HG03432 (cell line): ENCODE results near the gene ABTB2.

Source experiments
- ATAC-seq: cut with Tn5 transposase; IDR thresholded peaks from one replicate; pipeline ENCODE4 v1.9.1; 2021; ENCODE audit warnings: mild to moderate bottlenecking, moderate library complexity; ENCODE audit not compliant: unreplicated experiment

ABTB2 gene

DNA sequence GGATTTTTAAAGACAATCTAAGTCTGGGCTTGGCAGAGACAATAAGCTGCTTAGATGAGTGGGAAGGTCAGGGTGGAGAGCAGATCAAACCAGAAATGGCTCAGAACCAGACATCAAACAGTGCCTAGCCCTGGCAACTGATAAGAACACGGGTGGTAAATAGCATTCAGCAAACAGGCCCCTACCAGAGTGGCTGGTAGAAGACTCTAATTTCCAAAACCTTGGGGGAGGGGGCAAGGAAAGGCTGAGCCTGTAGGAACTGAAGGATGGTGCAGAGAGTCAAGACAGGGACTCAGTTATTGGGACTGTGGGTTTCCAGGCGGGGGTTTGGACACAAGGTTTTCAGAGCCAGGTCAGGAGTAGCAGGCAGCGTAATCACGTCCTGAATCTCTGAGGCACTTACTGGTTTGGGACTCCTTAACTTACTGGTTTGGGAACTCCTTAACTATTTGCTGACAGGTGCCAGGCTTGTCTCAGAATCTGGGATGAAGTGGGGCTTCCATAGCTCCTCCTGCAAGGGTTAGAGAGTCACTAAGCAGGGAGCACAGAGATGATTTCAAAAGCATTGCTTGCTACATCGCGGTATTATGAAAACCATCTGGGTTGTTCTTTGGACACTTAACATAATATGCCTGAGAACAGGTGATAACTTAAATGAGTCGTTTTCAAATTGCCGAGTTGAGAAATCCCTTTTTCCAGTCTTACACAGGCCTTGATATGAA, 5.7 kb upstream of the ABTB2 start:
- ATAC-seq: no peak

DNA sequence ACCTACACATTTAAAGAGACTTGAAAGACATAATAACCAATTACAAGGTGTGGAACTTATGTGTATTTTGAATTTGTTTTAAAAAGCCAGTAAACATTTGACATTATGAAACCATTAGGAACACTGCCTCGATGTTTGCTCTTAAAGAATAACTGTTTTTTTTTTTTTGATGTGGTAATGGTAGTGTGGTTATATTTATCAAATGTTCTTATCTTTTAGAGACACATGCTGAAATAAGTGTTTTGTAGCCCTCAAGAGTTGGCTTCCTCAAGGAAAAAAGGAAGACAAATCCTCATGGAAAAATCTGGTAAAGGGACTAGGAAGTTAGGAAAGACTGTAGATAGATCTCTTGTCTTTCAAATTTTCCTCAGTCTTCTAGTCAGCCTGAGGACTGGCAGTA, 2.2 kb upstream of the ABTB2 start:
- ATAC-seq: no peak

DNA sequence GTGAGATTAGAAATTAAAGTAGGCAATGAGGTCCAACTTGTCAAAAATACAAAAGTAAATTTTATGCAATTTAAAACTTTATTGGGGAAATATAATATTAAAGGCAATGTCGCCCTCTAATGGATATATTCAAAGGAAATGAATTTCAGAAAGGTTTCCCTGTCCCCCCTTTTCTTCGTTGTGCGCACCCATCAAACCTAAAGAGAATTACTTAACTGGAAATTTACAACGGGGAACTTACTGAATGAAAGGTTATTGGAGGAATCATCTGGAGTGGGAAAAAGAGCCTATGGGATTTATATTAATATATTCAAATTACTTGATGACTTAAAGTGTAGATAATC, 1.7 kb upstream of the ABTB2 start:
- ATAC-seq: no peak

DNA sequence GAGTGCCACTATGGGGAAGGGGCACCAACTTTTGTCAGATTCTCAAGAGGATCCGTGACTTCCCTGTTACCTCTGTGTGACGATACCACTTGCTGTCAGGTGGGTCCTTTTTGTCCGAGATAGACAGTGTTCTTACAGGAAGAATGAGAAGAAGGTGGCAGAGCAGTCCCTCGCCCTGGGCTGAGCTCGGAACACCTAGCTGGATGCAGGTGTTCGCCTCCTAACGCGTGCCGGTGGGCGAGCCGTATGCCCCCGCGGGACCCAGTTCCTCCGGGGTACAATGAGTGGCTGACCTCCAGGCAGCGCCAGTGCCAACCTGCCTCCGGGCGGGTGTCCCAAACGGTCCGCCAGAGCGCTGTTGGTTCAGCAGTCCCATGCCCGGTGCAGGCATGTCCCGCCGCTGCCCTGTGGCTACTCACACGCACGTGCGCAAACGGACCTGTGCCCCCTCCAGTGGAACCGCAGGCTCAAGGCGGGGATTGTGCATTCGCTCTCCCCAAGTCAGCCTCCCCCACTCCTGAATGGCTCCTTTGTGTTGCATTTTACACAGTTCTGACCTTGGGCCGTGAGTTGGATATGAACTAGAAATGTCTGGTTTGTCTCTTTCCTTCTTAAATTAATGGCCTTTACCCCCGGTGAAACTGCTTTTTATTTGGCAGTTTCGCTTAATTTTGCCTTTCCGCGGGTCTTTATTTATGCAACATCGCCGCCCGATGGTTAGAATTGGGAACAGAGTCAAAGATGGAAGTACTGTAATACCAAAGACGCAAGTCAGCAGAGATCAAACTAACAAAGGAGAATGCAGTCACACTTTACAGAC, 1.1 kb upstream of the ABTB2 start:
- ATAC-seq: peak; percentile 20

DNA sequence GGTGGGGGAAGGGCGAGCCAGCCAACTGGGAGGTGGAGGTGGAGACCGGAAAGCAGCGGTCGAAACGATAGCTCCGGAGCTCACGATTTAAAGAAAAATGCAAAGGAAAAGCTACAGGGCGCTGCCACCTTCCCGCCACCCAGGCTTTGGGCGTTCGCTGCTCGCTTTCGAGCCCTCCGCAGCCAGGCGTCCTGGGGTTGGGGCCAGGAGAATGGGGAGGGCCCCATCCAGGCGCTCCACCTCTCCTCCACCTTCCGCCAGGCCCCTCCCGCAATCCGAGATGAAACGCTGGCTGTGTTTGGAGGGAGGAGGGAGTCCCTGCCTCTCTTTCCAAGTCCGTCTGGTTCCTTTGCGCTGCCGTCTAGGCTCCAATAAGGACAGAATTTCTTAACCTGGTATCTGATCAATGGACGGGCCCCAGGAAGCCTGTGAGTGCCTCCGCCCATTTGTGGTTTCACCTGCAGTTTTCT, 483 bp upstream of the ABTB2 start:
- ATAC-seq: peak; percentile 2

DNA sequence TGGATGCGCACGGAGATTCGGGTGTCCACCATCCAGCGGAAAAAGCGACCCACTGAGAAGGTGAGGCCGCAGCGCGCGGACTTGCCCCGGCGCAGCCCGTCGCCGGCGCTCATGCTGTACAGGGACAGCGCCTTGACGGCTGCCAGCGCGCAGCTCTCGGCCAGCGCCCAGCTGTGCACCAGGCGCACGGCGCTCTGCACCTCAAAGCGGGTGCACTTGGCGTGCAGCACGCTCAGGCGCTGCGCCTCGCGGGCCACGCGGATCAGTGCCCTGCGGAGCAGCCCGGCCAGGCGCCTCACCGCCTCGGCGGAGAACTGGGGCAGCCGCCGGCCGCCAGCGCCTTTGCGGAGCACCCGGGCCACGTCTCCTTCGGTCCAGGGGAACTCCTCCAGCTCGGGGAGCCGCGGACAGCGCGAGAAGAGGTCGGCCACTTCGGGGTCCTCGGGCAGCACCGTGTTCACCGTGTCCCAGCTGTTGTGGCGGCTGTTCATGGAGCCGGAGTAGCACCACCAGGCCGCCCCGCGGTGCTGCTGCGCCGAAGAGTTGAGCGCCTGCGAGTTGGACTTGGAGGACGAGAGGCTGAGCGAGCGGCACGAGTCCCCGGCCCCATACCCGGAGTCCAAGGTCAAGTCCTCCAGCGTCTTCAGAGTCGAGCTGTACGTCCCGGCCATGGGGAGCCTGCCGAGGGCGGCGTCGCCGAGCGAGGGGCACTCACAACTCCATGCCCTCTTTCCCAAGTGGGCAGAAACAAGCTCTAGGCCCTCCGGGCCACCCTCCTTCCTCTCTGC, 703 bp downstream of the ABTB2 start:
- ATAC-seq: peak; percentile 18

DNA sequence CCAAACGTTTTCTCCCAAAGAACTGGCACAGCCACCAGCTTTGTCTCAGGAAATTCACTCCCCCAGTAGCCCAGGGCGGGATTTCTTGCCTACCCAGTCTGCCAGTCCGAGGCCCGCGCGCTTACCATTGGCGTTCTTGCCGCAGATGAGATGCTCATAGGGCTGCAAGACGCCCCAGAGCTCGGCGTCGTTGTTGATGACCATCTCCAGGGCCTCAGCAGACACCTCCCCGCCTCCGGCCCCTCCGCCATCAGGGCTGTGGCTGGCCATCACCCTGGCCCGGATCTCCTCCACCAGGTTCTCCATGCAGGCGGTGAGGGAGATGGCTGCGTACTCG, 1.3 kb downstream of the ABTB2 start:
- no peak for ATAC-seq

DNA sequence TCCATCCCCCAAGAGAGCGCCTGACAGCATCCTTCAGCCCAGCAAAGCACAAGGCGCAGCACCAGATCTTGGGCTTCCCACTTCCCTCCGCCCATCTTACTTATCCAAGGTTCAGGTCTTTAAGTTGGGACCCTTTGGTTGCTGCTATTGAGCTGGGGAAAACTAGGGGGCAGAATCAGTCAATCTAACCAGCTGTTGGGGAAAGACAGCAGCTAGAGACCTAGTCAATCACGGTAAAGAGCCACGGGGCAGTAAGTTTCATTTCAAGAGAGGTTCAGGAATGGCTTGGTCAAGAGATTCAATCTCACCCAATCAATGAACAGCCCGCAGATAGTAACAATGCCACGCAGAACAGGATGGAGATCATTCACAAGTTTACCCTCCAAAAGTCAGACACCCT, 1.7 kb downstream of the ABTB2 start:
- no peak for ATAC-seq

DNA sequence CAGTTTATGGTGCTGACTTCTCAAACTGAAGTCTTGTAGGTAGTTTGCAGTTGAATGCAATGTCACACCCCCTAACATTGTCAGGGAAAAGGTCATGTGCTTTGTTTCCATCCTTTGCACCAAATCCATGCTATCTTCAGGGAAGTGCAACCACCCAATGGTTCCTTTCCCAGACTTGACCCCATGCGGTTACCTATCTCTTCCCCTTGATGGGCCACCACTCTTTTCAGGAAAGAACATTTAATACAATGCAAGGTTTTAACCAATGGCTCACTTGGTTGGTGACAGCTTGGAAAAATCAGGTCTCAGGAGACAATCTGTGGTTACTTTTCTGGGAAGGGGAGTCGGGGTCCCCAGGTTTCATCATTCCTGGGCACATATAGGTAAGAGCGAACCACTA, 2.1 kb downstream of the ABTB2 start:
- no peak for ATAC-seq

DNA sequence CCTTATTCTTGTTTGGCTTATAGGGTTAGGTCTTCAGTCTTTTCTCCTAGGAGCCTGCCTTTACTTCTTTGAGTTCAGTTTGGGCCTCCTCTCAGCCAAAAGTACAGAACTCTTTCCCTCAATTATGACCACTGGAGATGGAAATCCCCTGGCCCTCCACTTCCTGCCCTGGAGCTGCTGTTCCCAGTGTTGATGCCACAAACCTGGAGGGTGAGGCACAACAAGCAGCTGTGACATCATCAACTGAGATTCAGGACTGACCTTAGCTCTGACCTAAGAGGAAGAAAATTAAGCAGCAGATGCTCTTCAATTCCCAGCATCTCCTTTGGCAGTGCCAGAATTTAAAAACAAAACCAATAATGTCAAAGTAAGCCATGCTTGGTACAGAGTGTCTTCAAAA, 3.0 kb downstream of the ABTB2 start:
- no peak for ATAC-seq

DNA sequence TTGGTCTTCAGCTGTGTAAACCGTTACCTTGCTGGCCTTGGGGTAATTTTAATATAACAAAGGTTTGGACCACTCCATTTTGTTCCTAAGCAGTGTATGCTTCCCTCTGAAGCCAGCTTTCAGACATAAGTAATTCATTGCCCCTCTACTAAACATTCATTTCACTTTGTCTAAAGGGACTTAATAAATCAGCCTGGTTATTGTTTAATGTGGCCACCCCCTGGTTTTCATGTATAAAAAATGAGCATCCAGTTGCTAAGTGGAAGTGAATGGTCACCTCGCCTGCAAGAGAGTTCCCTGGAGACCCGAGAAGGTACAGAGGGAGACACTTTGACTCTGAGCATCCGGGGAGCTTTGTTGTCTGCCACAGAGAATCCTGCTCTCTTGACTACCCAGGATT, 3.9 kb downstream of the ABTB2 start:
- no peak for ATAC-seq

DNA sequence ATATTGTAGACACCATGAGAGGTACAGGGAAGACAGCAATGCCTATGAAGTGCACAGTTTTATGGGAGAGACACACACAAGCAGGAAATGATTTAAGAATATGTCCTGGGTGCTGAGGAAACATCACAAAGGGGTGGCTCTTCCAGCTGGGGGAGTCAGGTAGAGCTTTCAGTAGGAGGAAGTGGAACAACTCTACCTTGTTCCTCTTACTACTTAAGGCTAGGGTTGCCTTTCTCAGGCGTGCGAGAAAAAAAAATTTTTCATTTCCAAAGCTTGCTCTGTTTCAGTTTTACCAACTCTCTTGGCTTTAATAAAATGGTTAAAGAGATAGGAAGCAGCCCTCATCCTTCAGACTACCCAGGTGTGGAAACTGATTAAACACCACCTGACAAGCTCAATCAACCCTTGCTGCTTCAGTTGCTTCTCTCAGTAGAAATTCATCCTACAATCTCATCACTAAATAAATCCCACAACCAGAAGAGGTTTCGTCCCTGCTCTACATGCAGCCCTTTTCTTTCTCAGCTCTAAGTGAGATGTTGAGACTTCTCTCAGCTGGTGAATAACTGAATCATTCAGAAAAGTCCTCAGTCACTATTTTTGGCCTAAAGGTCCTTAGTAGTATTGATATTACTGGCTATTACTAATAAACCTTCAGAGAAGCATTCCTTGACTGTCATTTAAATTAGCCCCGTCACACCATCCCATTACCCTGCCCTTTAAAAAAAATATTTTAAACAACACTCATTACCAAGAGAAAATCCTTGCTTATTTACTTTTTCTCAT, 5.9 kb downstream of the ABTB2 start:
- peak; percentile 55 for ATAC-seq

DNA sequence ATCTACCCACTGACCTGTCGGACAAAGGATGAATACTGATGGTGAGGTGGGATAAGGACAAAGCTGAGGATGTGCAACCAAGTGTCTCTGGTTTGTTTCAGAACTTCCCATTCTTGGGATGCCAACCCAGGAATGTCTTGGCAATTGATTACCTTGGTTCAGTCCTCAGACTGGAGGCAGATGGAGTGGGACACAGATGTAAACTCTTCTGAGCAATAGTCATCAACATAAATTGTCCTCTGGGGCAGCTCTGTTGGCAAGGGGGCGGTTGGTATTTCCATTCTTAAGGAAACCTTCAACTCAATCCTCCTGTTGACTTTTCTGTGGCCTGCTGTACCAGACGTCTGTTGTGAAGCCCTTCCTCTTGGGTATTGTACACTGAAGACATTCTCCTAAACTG, 6.8 kb downstream of the ABTB2 start:
- ATAC-seq: no peak

DNA sequence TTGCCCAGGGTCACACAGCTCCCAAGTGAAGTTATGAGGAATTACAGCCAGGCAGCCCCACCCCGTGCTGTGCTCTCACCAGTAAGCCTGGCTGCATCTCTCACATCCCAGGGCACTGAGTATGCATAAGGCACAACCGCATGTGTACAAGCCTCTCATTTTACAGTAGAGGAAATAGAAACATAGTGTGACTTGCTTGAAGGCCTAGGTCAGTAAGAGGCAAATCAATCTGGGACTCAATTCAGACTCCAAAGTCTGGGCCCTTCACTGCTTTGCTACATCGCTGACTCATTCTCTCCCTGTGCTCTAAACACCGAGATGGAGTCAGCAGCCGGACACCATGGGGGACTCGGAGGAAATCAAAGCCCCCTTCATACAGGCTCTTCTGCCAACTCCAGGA, 7.9 kb downstream of the ABTB2 start:
- no peak for ATAC-seq

DNA sequence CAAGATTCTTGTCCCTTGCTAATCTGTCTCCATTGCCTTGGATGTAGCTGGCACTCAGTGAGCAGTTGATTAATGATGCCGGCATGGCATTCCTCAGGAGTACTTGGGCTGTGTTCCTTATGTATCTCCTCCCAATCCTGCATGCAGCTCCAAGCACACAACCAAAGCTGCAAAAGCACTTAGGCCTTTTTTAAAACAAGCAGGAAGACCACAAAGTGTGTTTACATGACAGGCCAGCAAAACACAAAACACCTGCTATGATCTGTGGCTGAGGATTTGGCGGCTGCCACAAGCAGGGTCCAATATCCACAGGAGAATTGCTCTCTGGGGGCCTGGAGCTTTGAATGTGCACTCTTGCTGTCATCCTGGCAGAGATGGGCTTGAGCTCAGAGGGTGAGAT, 8.9 kb downstream of the ABTB2 start:
- no peak for ATAC-seq

DNA sequence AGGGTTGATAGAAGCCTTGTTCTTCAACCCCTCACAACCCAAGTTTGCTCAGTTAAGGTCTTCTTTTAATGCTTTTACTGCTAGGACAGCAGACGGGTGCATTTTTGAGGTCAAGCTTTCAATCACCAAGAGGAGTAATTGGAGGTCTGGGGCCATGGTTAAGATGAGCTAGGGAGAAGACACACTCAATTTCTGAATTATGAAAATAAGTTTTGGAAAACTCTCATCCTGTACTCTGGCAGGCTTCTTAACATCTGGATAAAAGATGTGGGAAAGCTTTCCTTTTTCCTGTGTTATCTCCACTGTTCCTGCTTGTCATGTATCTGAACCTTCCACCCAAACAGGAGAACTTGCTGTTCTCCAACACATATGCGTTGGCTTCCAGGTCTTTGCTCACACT, 9.7 kb downstream of the ABTB2 start:
- ATAC-seq: no peak

DNA sequence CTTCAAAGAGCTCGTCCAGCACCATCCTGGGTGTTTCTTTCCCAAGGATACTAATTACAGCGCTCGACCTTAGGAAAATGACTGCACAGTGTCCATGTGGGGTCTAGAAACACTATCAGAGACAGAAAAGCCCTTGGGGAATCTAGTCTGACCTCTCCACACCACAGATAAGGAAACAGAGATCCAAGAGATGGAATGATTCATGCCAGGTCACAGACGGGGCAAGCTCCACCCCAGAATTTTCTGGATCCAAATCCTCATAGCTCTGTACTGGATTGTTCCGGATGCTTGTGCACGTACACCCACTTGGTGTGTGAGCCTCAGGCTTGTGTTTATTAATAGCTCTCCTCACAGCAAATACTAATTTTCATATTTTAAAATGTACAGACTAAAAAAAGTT, 11.3 kb downstream of the ABTB2 start:
- ATAC-seq: no peak

DNA sequence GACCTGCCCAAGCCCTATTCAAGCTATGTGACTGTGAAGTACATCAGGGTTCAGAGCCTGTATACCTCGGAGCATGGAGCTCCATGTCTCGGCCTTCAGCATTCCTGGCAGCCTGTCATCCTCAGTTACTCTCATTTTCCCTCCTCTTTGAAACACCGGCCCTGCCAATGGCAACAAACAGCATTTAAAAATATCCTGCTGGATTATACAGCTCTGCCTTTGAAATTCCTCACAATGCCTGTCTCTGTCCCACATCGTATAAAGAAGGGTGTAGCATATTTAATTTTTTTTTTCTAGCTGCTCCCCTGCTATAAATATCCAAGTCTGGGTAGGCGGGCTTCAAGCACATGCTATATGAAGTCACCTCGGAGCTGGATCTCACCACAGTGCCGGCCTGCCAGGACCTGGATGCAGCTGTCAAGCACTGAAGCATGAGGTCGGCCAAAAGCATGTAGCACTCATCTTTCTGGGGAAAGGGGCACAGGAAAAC, 11.8 kb downstream of the ABTB2 start:
- ATAC-seq: no peak

DNA sequence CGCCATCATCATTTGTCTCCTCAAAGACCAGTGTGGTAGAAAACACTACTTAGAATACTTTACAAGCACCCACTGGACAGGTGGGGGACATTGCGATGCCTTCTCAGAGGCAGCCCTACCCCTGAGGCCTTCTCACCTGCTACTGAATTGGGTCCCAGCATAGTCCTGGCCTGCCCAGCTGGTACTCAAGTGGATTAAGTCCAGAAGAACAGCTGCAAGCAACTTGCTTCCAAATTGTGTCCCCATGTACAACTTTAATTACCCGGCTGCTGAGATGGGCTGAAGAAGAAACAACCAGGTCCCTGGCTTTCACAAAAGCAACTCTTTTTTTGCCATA, 12.3 kb downstream of the ABTB2 start:
- no peak for ATAC-seq

DNA sequence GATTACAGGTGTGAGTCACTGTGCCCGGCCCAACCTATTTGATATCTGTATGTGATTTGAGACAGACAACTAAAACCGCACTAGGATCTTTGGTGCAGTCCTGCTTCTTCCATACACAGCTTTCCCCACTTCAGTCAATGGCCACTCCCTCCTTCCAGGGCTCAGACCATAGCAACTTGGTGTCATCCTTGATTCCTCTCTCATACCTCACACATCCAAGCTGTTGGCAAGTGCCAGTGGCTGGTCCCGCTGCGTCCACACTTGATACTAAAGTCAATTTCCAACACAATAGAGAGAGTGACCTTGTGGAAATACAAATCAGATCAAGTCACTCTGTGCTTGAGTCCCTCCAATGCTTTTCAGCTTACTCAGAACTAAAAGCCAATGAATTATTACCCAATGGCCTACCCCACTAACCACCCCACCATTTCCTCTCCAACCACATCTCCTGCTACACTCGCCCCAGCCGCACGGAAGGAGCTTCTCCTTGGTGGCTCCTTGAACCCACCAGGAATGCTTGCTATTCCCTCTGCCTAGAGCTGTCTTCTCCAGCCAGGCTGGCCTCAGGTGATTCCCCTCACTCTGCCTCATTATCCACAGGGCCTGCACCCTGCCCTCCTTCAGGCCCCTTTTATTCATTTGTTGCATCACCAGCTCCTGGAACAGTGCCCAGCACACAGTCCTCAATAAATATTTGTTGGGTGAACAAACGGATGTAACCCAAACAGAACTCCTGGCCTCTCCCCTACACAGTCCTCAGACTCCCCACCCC, 12.9 kb downstream of the ABTB2 start:
- no peak for ATAC-seq
